ENCODE data around the gene MINPP1.

MINPP1 gene

DNA sequence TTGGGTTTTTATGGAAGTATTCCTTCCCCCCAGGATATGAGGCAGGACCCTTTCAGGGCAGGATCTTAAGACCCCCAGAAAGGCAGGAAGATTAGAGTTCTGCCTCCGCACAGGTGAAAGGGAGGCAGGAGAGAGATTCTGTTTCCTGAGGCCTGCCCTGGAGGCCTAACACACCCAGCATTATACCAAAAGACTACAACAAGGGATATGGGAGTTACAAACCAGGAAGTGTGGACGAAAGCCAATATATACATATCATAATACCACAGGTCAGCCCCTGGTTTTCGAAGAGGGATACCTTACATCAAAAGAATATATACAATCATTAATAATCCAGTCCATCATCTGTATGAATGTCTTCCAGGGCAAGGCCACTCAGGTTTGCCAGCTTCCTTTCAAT is 14.2 kb downstream of the MINPP1 start:
- no CpG with 5 or more reads among the region's 3 CpGs for WGBS (ENCODE audit: insufficient coverage, insufficient read length)
- Histone ChIP-seq H3K4me3 (ENCODE audit: low read length) (no peak overlapping the region), H3K9me3 (ENCODE audit: control insufficient read depth, insufficient read depth, low read length) (no peaks in the 10 kb centered on the region), H3K36me3 (ENCODE audit: control insufficient read depth, insufficient read depth, low read length) (peaks cover 5% of the 10 kb centered on the region; the same call in 1 of the 2 replicates), H3K27me3 (ENCODE audit: control insufficient read depth, insufficient read depth, low read length) (no peaks in the 10 kb centered on the region), H3K4me1 (ENCODE audit: control insufficient read depth, insufficient read depth, low read length) (no peaks in the 10 kb centered on the region), H3K27ac (ENCODE audit: low read length) (no peak overlapping the region)
- no peak for DNase-seq (ENCODE audit: low read depth, low spot score)

DNA sequence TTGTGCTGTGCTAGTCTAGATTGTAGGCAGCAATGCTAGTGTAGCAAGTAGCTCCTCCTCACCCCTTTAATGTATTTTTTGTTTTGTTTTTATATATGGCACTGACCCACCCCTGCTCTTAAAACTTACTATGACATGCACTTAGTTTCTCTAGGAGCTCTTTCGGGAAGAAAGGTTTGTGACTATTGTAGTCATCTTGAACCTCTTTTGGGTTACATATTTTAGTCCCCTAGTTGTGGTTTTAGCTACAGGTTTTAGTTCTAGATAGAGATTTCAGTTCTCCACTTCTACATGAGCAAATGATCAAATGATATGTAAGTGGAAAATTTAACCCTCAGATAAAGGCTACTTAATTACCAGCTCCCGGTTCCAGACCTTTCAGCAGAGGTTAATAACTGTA is 14.9 kb downstream of the MINPP1 start:
- no peak overlapping the region for H3K27ac ChIP-seq (ENCODE audit: low read length)

DNA sequence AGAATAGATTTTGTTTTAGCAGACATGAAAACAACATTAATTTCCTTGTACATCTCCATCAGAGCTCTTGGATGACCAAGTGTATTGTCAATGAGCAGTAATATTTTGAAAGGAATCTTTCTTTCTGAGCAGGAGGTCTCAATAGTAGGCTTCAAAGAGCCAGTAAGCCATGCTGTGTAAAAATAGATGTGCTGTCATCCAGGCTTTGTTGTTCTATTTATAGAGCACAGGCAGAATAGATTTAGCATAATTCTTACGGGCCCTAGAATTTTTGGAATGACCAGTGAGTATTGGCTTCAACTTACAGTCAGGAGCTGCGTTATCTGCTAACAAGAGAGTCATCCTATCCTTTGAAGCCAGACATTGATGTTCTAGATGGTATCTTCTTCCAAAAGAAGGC is 19.0 kb downstream of the MINPP1 start:
- Histone ChIP-seq H3K27ac (ENCODE audit: low read length) (no peak overlapping the region), H3K4me1 (ENCODE audit: control insufficient read depth, insufficient read depth, low read length) (no peaks in the 10 kb centered on the region), H3K36me3 (ENCODE audit: control insufficient read depth, insufficient read depth, low read length) (no peaks in the 10 kb centered on the region; the same call in 1 of the 2 replicates), H3K9me3 (ENCODE audit: control insufficient read depth, insufficient read depth, low read length) (no peaks in the 10 kb centered on the region; the same call in 1 of the 2 replicates), H3K27me3 (ENCODE audit: control insufficient read depth, insufficient read depth, low read length) (no peaks in the 10 kb centered on the region), H3K4me3 (ENCODE audit: low read length) (no peak overlapping the region)
- no CpG with 5 or more reads among the region's 2 CpGs for WGBS (ENCODE audit: insufficient coverage, insufficient read length)
- DNase-seq (ENCODE audit: low read depth, low spot score) = no peak

More for the DNA sequence above, 14.9 kb downstream of the MINPP1 start:
- H3K4me1 ChIP-seq (ENCODE audit: control insufficient read depth, insufficient read depth, low read length) = no peaks in the 10 kb centered on the region
- no peak overlapping the region for H3K4me3 ChIP-seq (ENCODE audit: low read length)
- no CpG with 5 or more reads among the region's 2 CpGs for WGBS (ENCODE audit: insufficient coverage, insufficient read length)
- no peak for DNase-seq (ENCODE audit: low read depth, low spot score)
- H3K27me3 ChIP-seq (ENCODE audit: control insufficient read depth, insufficient read depth, low read length) = no peaks in the 10 kb centered on the region
- H3K9me3 ChIP-seq (ENCODE audit: control insufficient read depth, insufficient read depth, low read length) = no peaks in the 10 kb centered on the region
- H3K36me3 ChIP-seq (ENCODE audit: control insufficient read depth, insufficient read depth, low read length) = peaks cover 4% of the 10 kb centered on the region; the same call in 1 of the 2 replicates

DNA sequence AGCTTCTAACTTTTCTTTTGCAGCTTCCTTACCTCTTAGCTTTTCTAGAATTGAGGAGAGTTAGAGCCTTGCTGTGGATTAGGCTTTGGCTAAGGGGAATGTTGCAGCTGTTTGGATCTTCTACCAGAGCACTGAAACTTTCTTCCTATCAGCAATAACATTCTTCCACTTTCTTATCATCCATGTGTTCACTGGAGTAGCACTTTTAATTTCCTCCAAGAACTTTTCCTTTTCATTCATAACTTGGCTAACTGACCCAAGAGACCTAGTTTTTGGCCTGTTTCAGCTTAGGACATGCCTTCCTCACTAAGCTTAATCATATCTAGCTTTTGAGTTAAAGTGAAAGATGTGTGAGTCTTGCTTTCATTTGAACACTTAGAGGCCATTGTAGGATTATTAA is 19.6 kb downstream of the MINPP1 start:
- H3K4me3 ChIP-seq (ENCODE audit: low read length) = no peak overlapping the region
- H3K36me3 ChIP-seq (ENCODE audit: control insufficient read depth, insufficient read depth, low read length) = no peaks in the 10 kb centered on the region; the same call in 1 of the 2 replicates
- DNase-seq (ENCODE audit: low read depth, low spot score) = no peak

DNA sequence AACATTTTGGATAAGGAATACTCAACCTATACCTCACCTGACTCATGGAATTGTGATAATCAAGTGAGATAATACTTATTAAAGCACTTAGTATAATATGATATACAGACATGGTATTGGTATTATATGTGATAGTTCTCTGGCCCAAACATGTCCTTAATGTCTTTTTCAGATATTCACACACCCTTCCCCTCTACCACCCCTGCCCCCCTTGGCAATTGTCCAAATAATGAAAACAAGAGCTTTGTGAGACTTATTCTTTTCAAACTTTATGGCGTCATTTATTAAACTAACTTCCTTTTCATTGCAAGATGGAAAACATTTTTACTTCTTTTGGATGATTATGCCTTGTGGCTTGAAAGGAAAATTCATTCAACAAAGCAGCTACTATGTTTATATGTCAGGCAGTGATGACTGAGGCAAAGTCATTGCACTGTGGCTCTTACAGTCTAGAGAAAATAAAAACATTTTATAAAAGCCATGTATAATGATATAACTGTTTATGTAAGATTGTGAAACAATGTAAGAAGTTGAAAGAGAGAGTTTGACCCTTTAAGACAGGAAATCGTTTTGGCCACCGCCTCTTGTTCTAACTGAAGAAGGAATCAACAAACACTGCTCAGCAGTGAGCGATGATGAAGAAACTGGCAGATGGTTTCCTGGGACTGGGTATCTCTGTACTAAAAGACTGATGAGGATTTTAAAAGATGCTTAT is 27.4 kb downstream of the MINPP1 start:
- WGBS (ENCODE audit: insufficient coverage, insufficient read length) = no CpG with 5 or more reads among the region's 4 CpGs
- Histone ChIP-seq H3K27ac (ENCODE audit: low read length) (no peak overlapping the region), H3K36me3 (ENCODE audit: control insufficient read depth, insufficient read depth, low read length) (peaks cover 9% of the 10 kb centered on the region), H3K4me1 (ENCODE audit: control insufficient read depth, insufficient read depth, low read length) (no peaks in the 10 kb centered on the region), H3K27me3 (ENCODE audit: control insufficient read depth, insufficient read depth, low read length) (no peaks in the 10 kb centered on the region), H3K9me3 (ENCODE audit: control insufficient read depth, insufficient read depth, low read length) (peaks cover 2% of the 10 kb centered on the region), H3K4me3 (ENCODE audit: low read length) (no peak overlapping the region)
- DNase-seq (ENCODE audit: low read depth, low spot score) = no peak

More for the DNA sequence above, 19.6 kb downstream of the MINPP1 start:
- H3K9me3 ChIP-seq (ENCODE audit: control insufficient read depth, insufficient read depth, low read length) = no peaks in the 10 kb centered on the region; the same call in 1 of the 2 replicates
- H3K27me3 ChIP-seq (ENCODE audit: control insufficient read depth, insufficient read depth, low read length) = no peaks in the 10 kb centered on the region
- no peak overlapping the region for H3K27ac ChIP-seq (ENCODE audit: low read length)
- H3K4me1 ChIP-seq (ENCODE audit: control insufficient read depth, insufficient read depth, low read length) = no peaks in the 10 kb centered on the region

DNA sequence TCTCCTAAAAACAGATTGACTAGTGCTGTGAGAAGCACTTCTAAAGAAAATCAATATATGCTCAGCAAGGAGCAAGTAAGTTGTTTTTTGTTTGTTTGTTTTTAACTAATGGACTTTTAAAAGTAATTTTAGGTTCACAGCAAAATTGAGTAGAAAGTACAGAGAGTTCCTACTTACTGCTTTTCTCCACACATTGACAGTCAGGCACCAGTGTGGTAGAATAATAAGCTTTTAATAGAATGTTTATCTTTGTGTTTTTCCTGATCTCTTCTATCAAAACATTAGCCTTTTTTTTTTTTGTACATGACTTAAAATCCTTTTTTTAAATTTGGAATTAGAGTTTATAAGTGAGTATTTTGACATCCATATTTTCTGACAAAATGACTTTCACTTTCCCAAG is 28.0 kb downstream of the MINPP1 start:
- peaks cover 2% of the 10 kb centered on the region for H3K9me3 ChIP-seq (ENCODE audit: control insufficient read depth, insufficient read depth, low read length)
- no peaks in the 10 kb centered on the region for H3K27me3 ChIP-seq (ENCODE audit: control insufficient read depth, insufficient read depth, low read length)
- H3K27ac ChIP-seq (ENCODE audit: low read length) = no peak overlapping the region
- no peak overlapping the region for H3K4me3 ChIP-seq (ENCODE audit: low read length)
- H3K4me1 ChIP-seq (ENCODE audit: control insufficient read depth, insufficient read depth, low read length) = no peaks in the 10 kb centered on the region
- H3K36me3 ChIP-seq (ENCODE audit: control insufficient read depth, insufficient read depth, low read length) = peaks cover 9% of the 10 kb centered on the region
- no peak for DNase-seq (ENCODE audit: low read depth, low spot score)

DNA sequence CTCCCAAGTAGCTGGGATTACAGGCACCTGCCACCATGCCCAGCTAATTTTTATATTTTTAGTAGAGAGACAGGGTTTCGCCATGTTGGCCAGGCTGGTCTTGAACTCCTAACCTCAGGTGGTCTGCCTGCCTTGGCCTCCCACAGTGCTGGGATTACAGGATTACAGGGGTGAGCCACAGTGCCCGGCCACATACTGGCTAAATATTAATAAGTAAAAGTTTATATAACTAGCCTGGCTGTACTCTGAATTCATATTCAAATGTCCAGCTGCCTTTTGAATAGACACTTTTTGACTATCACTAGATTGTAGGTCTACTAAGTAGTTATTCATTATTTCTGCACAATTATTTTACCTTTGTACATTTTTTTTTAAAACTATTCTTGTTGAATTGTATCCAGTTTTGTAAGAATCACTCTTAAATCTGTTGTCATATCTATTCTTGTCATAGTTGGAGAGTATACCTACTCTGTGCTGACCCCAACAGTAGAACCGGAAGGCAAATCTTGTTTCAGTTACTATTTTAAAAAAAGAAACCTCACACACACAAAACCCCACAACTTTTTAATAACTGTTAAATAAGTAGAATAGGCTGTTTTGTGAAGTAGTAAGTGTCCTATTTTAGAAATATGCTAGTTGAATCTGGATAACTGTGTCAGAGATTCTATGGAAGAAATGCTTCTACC is 29.6 kb downstream of the MINPP1 start:
- Histone ChIP-seq H3K27ac (ENCODE audit: low read length) (no peak overlapping the region), H3K36me3 (ENCODE audit: control insufficient read depth, insufficient read depth, low read length) (peaks cover 9% of the 10 kb centered on the region)
- no CpG with 5 or more reads among the region's 3 CpGs for WGBS (ENCODE audit: insufficient coverage, insufficient read length)

DNA sequence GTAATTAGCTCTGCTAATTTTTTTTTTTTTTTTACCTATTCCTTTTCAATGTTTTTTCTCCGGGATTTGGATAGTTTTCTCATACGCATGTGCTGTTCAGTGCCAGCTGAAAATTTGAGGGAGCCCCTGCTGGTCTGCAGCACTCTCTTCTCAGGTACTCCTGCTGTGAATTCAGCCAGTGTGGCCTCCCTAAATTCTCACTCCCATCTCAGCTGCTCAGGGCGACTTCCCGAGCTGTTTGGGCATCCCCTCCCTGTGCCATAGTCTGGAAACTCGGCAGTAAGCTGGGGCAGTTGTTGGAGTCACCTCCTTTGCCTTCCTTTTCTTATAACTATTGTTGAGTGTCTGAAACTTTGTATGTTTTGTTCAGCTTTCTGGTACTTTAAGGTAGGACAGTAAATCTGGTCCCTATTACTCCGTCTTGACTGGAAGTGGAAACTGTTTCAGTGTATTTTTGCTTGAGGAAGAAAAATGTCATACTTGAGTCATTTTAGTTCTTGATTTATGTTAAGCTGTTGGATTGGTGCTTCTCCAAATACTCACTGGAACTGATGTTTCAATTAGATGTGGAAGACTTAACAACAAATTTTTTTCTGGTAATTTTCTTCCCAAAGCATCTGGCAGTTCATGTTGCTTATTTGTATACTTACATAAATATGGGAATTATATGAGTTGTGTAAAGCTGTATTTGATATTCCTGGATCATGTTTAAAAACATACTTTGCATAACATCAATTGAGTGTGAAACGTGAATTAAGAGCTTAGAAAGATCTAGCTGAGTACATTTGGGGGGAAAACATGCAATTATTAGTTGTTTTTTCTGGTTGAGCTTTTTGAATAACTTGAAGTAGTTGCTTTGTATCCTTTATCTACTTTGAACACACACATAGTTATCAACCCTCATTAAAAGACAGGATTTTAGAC is 33.7 kb downstream of the MINPP1 start:
- no peak for DNase-seq (ENCODE audit: low read depth, low spot score)
- Histone ChIP-seq H3K27ac (ENCODE audit: low read length) (no peak overlapping the region), H3K36me3 (ENCODE audit: control insufficient read depth, insufficient read depth, low read length) (peaks cover 8% of the 10 kb centered on the region; the same call in 1 of the 2 replicates), H3K27me3 (ENCODE audit: control insufficient read depth, insufficient read depth, low read length) (no peaks in the 10 kb centered on the region), H3K4me3 (ENCODE audit: low read length) (no peak overlapping the region), H3K4me1 (ENCODE audit: control insufficient read depth, insufficient read depth, low read length) (no peaks in the 10 kb centered on the region; the same call in 1 of the 2 replicates), H3K9me3 (ENCODE audit: control insufficient read depth, insufficient read depth, low read length) (peaks cover 2% of the 10 kb centered on the region)
- no CpG with 5 or more reads among the region's 7 CpGs for WGBS (ENCODE audit: insufficient coverage, insufficient read length)

More for the DNA sequence above, 29.6 kb downstream of the MINPP1 start:
- DNase-seq (ENCODE audit: low read depth, low spot score) = no peak
- H3K9me3 ChIP-seq (ENCODE audit: control insufficient read depth, insufficient read depth, low read length) = peaks cover 2% of the 10 kb centered on the region
- H3K4me3 ChIP-seq (ENCODE audit: low read length) = no peak overlapping the region
- no peaks in the 10 kb centered on the region for H3K27me3 ChIP-seq (ENCODE audit: control insufficient read depth, insufficient read depth, low read length)
- no peaks in the 10 kb centered on the region for H3K4me1 ChIP-seq (ENCODE audit: control insufficient read depth, insufficient read depth, low read length)

DNA sequence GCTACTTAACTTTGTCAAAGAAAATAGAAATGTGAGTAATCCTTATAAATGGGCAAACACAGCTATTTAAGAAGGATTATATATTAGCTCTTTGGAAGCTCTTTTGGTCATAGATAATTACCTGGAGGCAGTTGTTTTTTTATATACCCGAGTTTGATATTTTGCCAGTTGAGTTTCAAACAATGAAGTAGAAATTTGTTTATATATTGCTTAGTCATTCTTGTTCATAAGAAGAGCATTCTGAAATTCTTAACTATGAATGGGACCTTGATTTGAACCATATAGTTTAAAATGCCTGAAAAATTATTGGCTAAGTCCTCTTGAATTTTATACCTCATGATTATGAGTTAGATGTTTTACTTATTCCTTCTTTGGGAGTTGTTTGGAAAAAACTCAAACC is 36.4 kb downstream of the MINPP1 start:
- no CpG with 5 or more reads among the region's 1 CpG for WGBS (ENCODE audit: insufficient coverage, insufficient read length)
- H3K27ac ChIP-seq (ENCODE audit: low read length) = no peak overlapping the region
- no peak for DNase-seq (ENCODE audit: low read depth, low spot score)

DNA sequence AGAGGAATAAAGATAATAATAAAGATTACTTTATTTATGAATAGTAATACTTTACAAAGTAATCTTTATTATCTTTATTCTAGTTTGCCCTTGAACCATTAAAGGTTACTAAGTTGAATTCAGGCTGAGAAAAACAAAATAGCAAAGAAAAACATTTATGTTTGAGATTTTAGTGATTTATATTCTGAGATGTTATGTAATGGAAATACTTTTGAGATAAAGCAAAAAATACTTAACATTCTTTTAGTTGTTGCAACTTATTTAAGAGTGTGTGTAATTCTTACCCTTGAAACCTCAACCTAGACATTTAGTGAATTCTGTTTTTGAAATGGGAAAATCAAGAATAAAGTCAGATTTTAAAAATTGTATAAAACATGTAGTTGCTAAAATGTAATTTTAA is 40.0 kb downstream of the MINPP1 start:
- no peaks in the 10 kb centered on the region; the same call in 1 of the 2 replicates for H3K4me1 ChIP-seq (ENCODE audit: control insufficient read depth, insufficient read depth, low read length)
- no peaks in the 10 kb centered on the region for H3K27me3 ChIP-seq (ENCODE audit: control insufficient read depth, insufficient read depth, low read length)
- H3K36me3 ChIP-seq (ENCODE audit: control insufficient read depth, insufficient read depth, low read length) = peaks cover 8% of the 10 kb centered on the region; the same call in 1 of the 2 replicates
- DNase-seq (ENCODE audit: low read depth, low spot score) = no peak
- H3K27ac ChIP-seq (ENCODE audit: low read length) = no peak overlapping the region
- H3K9me3 ChIP-seq (ENCODE audit: control insufficient read depth, insufficient read depth, low read length) = peaks cover 2% of the 10 kb centered on the region
- H3K4me3 ChIP-seq (ENCODE audit: low read length) = no peak overlapping the region

More for the DNA sequence above, 36.4 kb downstream of the MINPP1 start:
- H3K4me1 ChIP-seq (ENCODE audit: control insufficient read depth, insufficient read depth, low read length) = no peaks in the 10 kb centered on the region; the same call in 1 of the 2 replicates
- peaks cover 2% of the 10 kb centered on the region for H3K9me3 ChIP-seq (ENCODE audit: control insufficient read depth, insufficient read depth, low read length)
- peaks cover 8% of the 10 kb centered on the region; the same call in 1 of the 2 replicates for H3K36me3 ChIP-seq (ENCODE audit: control insufficient read depth, insufficient read depth, low read length)
- no peaks in the 10 kb centered on the region for H3K27me3 ChIP-seq (ENCODE audit: control insufficient read depth, insufficient read depth, low read length)
- H3K4me3 ChIP-seq (ENCODE audit: low read length) = no peak overlapping the region

Measured in iPS DF 6.9 (cell line).